ENCODE data around the gene MPDZ. TPM values are rescaled to one million over a fixed set of nuclear protein-coding genes. Genes with fewer than 3 reads are reported as not detected.

Gene MPDZ
- total RNA-seq, 1 experiment from 2014 or later: 46.7 TPM

GRCh38 chr9:13064676-13065075 is 214.8 kb downstream of the MPDZ start:
- Histone ChIP-seq H3K27ac (ENCODE audit: insufficient read length, low read depth, low read length) (no peak overlapping the region), H3K9me3 (ENCODE audit: control insufficient read depth, low read depth, low read length) (no peaks in the 10 kb centered on the region), H3K79me1 (ENCODE audit: insufficient read depth, low read depth, low read length, poor library complexity, severe bottlenecking) (no peaks in the 10 kb centered on the region), H3K23me2 (ENCODE audit: insufficient read length, low read depth, low read length, poor library complexity, severe bottlenecking) (no peaks in the 10 kb centered on the region), H3K56ac (ENCODE audit: insufficient read length, low read depth, low read length) (no peak overlapping the region), H3K27me3 (ENCODE audit: insufficient read depth, low read length) (no peaks in the 10 kb centered on the region), H4K20me1 (ENCODE audit: control insufficient read depth, insufficient read depth, insufficient read length) (no peaks in the 10 kb centered on the region), H2BK12ac (ENCODE audit: insufficient read length, low read depth, low read length) (no peak overlapping the region), H2BK120ac (ENCODE audit: low read depth, low read length, poor library complexity, severe bottlenecking) (no peak overlapping the region), H4K5ac (ENCODE audit: insufficient read length, low read depth, low read length) (no peak overlapping the region), H2AK5ac (ENCODE audit: insufficient read length, low read length) (no peak overlapping the region), H2AFZ (ENCODE audit: low read length) (no peak overlapping the region), H3K4me2 (ENCODE audit: insufficient read depth, insufficient read length, low read length) (no peak overlapping the region), H3T11ph (ENCODE audit: low read length) (no peak overlapping the region), H2BK20ac (ENCODE audit: low read depth, low read length, poor library complexity, severe bottlenecking) (no peak overlapping the region), H3K14ac (ENCODE audit: insufficient read depth, low read length) (no peak overlapping the region), H3K79me2 (ENCODE audit: insufficient read depth, low read length) (no peaks in the 10 kb centered on the region), H2BK15ac (ENCODE audit: low read depth, low read length) (no peak overlapping the region), H4K91ac (ENCODE audit: insufficient read length, low read depth, low read length) (no peak overlapping the region), H4K8ac (replicated peaks; ENCODE audit: insufficient read length, low read depth, low read length) (no peak overlapping the region), H3K9ac (ENCODE audit: extremely low read depth, insufficient read length, low read length) (no peak overlapping the region), H3K4ac (ENCODE audit: low read depth, low read length) (no peak overlapping the region), H3K23ac (ENCODE audit: insufficient read length, low read depth, low read length) (no peak overlapping the region), H3K18ac (ENCODE audit: insufficient read length, low read depth, low read length) (no peak overlapping the region), H2BK5ac (ENCODE audit: insufficient read length, low read length) (no peak overlapping the region), H3K4me1 (ENCODE audit: insufficient read depth, low read length) (peaks cover 4% of the 10 kb centered on the region; the same call in 1 of the 2 replicates)
- H3K27ac Mint-ChIP-seq: 0 out of 7 replicates have a peak overlapping the region, but pooled peaks of 1 of the 3 experiments have one; percentile 11
- H3K4me3 Mint-ChIP-seq: no peak overlapping the region
- H3K9me3 Mint-ChIP-seq: no peaks in the 10 kb centered on the region
- peaks cover 0 to 10% of the 10 kb centered on the region in 2 experiments; a peak in 3 of 4 replicates for H3K4me1 Mint-ChIP-seq
- H3K36me3 Mint-ChIP-seq (ENCODE audit: insufficient read depth in 1 of 3, low read depth in 3 of 3): no peaks in the 10 kb centered on the region
- no peak for TF ChIP-seq CTCF (conservative IDR thresholded peaks at IDR 0.05)
- H3K27me3 Mint-ChIP-seq (ENCODE audit: low read depth): no peaks in the 10 kb centered on the region
- no peak for DNase-seq
- no CpG with 5 or more reads among the region's 1 CpG for WGBS (ENCODE audit: extremely low coverage, insufficient read length, low lambda C conversion rate)
